ENCODE measurements around the gene LUC7L2. TPM values are rescaled to one million over a fixed set of nuclear protein-coding genes. Genes with fewer than 3 reads are reported as not detected.

The LUC7L2 gene
- total RNA-seq, 1 donor from 2014 or later, result 45.2 TPM

- intact Hi-C loops (cut with micrococcal nuclease), result no loop called here
- no peak for TF ChIP-seq CTCF (IDR thresholded peaks at IDR 0.05; ENCODE audit: borderline replicate concordance)
- Histone ChIP-seq H3K27me3 (ENCODE audit: low read depth) (no peaks in the 10 kb centered on the region), H3K4me1 (peaks cover 54% of the 10 kb centered on the region), H3K36me3 (no peaks in the 10 kb centered on the region), H3K4me3 (peak overlapping the region; percentile 93), H3K27ac (replicated peaks) (peak overlapping the region; percentile 100), H3K9me3 (replicated peaks) (no peaks in the 10 kb centered on the region)
- DNase-seq, result no peak
Measured at GRCh38 chr7:139358541-139359365, 941 bp upstream of the LUC7L2 start.

- peak overlapping the region; percentile 100 for H3K27ac ChIP-seq (replicated peaks)
- DNase-seq, result peak; percentile 97
- peaks cover 6% of the 10 kb centered on the region for H3K36me3 ChIP-seq
- peaks cover 69% of the 10 kb centered on the region for H3K4me1 ChIP-seq
- intact Hi-C loops (cut with micrococcal nuclease), result no loop called here
- H3K9me3 ChIP-seq (replicated peaks), result no peaks in the 10 kb centered on the region
- peak overlapping the region; percentile 93 for H3K4me3 ChIP-seq
- no peak for TF ChIP-seq CTCF (IDR thresholded peaks at IDR 0.05; ENCODE audit: borderline replicate concordance)
- no peaks in the 10 kb centered on the region for H3K27me3 ChIP-seq (ENCODE audit: low read depth)
Measured at GRCh38 chr7:139360210-139360947, 685 bp downstream of the LUC7L2 start.

- Histone ChIP-seq H3K27ac (replicated peaks) (peak overlapping the region; percentile 100), H3K4me3 (peak overlapping the region; percentile 93), H3K4me1 (peaks cover 75% of the 10 kb centered on the region), H3K27me3 (ENCODE audit: low read depth) (no peaks in the 10 kb centered on the region), H3K9me3 (replicated peaks) (no peaks in the 10 kb centered on the region), H3K36me3 (peaks cover 11% of the 10 kb centered on the region)
- TF ChIP-seq CTCF (IDR thresholded peaks at IDR 0.05; ENCODE audit: borderline replicate concordance), result no peak
- intact Hi-C loops (cut with micrococcal nuclease), result no loop called here
- no peak for DNase-seq
Measured at GRCh38 chr7:139360948-139361307, 1.2 kb downstream of the LUC7L2 start.

- no peak for TF ChIP-seq CTCF (IDR thresholded peaks at IDR 0.05; ENCODE audit: borderline replicate concordance)
- H3K4me1 ChIP-seq, result peaks cover 81% of the 10 kb centered on the region
- H3K4me3 ChIP-seq, result peak overlapping the region; percentile 93
- peak overlapping the region; percentile 100 for H3K27ac ChIP-seq (replicated peaks)
- peaks cover 13% of the 10 kb centered on the region for H3K36me3 ChIP-seq
- H3K27me3 ChIP-seq (ENCODE audit: low read depth), result no peaks in the 10 kb centered on the region
- H3K9me3 ChIP-seq (replicated peaks), result no peaks in the 10 kb centered on the region
- no peak for DNase-seq
- intact Hi-C loops (cut with micrococcal nuclease), result no loop called here
Measured at GRCh38 chr7:139361523-139361922, 1.8 kb downstream of the LUC7L2 start.

GRCh38 chr7:139362302-139362701 is 2.6 kb downstream of the LUC7L2 start:
- Histone ChIP-seq H3K27ac (replicated peaks) (no peak overlapping the region), H3K9me3 (replicated peaks) (no peaks in the 10 kb centered on the region), H3K4me1 (peaks cover 89% of the 10 kb centered on the region), H3K36me3 (peaks cover 13% of the 10 kb centered on the region), H3K4me3 (peak overlapping the region; percentile 93), H3K27me3 (ENCODE audit: low read depth) (no peaks in the 10 kb centered on the region)
- DNase-seq, result no peak
- intact Hi-C loops (cut with micrococcal nuclease), result no loop called here
- no peak for TF ChIP-seq CTCF (IDR thresholded peaks at IDR 0.05; ENCODE audit: borderline replicate concordance)
